ENCODE results near the gene CFAP77.

The CFAP77 gene

GRCh38 chr9:132520612-132521011 is 110.6 kb downstream of the CFAP77 start:
- no peak for DNase-seq

- no peak for DNase-seq
Observed at GRCh38 chr9:132525308-132526023, 115.5 kb downstream of the CFAP77 start.

- DNase-seq: no peak
Observed at GRCh38 chr9:132531195-132531594, 121.2 kb downstream of the CFAP77 start.

GRCh38 chr9:132531710-132532570 is 121.9 kb downstream of the CFAP77 start:
- DNase-seq: no peak

- no peak for DNase-seq
Observed at GRCh38 chr9:132534832-132535231, 124.8 kb downstream of the CFAP77 start.

- no peak for DNase-seq
Observed at GRCh38 chr9:132536124-132536523, 126.1 kb downstream of the CFAP77 start.

GRCh38 chr9:132537352-132537751 is 127.3 kb downstream of the CFAP77 start:
- DNase-seq: no peak

- no peak for DNase-seq
Observed at GRCh38 chr9:132538071-132538470, 128.1 kb downstream of the CFAP77 start.

GRCh38 chr9:132539096-132539495 is 129.1 kb downstream of the CFAP77 start:
- no peak for DNase-seq

GRCh38 chr9:132541051-132541450 is 131.0 kb downstream of the CFAP77 start:
- DNase-seq: no peak

- no peak for DNase-seq
Observed at GRCh38 chr9:132541870-132542830, 132.1 kb downstream of the CFAP77 start.

GRCh38 chr9:132543251-132543650 is 133.2 kb downstream of the CFAP77 start:
- DNase-seq: no peak

GRCh38 chr9:132543960-132544359 is 133.9 kb downstream of the CFAP77 start:
- DNase-seq: no peak

GRCh38 chr9:132545578-132545977 is 135.6 kb downstream of the CFAP77 start:
- no peak for DNase-seq

- DNase-seq: peak; percentile 76 to 80
Observed at GRCh38 chr9:132546148-132547051, 136.4 kb downstream of the CFAP77 start.

GRCh38 chr9:132547052-132547431 is 137.0 kb downstream of the CFAP77 start:
- DNase-seq: no peak

- DNase-seq: no peak
Observed at GRCh38 chr9:132547436-132547835, 137.4 kb downstream of the CFAP77 start.

- no peak for DNase-seq
Observed at GRCh38 chr9:132547976-132548730, 138.1 kb downstream of the CFAP77 start.

- no peak for DNase-seq
Observed at GRCh38 chr9:132548751-132549640, 139.0 kb downstream of the CFAP77 start.

- DNase-seq: no peak
Observed at GRCh38 chr9:132551556-132551955, 141.5 kb downstream of the CFAP77 start.

Measured in NCI-H524 (cell line).